Liver (tissue), 9 donors: ENCODE measurements around the gene DEPDC4. TPM values are rescaled to one million over a fixed set of nuclear protein-coding genes. Genes with fewer than 3 reads are reported as not detected.

Experiments used
- DNase-seq: peaks from one replicate; pipeline ENCODE4 v3.0.0-alpha.2; 2017; ENCODE audit warnings: low spot score
- H3K27ac ChIP-seq, 2 donors: one replicate each; pipeline ENCODE4 v1.7.0; 2013; ENCODE audit warnings: inconsistent platforms in 2 of 2, low read length in 2 of 2, control low read depth in 1 of 2, low read depth in 1 of 2, mild to moderate bottlenecking in 1 of 2
- H3K27me3 ChIP-seq, 4 donors: one replicate each; pipeline versions ENCODE4 v1.6.1 to v1.7.0; 2013; ENCODE audit warnings: low read length in 3 of 4, inconsistent platforms in 1 of 4, mild to moderate bottlenecking in 1 of 4, moderate library complexity in 1 of 4; ENCODE audit not compliant: control insufficient read depth in 4 of 4, insufficient read depth in 4 of 4
- H3K36me3 ChIP-seq, 4 donors: one replicate each; pipeline versions ENCODE4 v1.6.1 to v1.7.0; 2013; ENCODE audit warnings: low read length in 3 of 4, mild to moderate bottlenecking in 3 of 4, low read depth in 1 of 4, moderate library complexity in 1 of 4; ENCODE audit not compliant: control insufficient read depth in 4 of 4, insufficient read depth in 3 of 4
- H3K4me1 ChIP-seq, 4 donors: one replicate each; pipeline versions ENCODE4 v1.6.1 to v1.7.0; 2013; ENCODE audit warnings: low read length in 3 of 4, mild to moderate bottlenecking in 3 of 4, moderate library complexity in 1 of 4; ENCODE audit not compliant: control insufficient read depth in 4 of 4, insufficient read depth in 4 of 4
- H3K4me3 ChIP-seq, 3 donors: one replicate each; pipeline versions ENCODE4 v1.6.1 to v1.7.0; 2013; ENCODE audit warnings: low read length in 3 of 3, control low read depth in 1 of 3, low read depth in 1 of 3, mild to moderate bottlenecking in 1 of 3
- H3K9ac ChIP-seq, 2 donors: one replicate each; pipeline ENCODE4 v1.7.0; 2013; ENCODE audit warnings: low read length in 2 of 2, mild to moderate bottlenecking in 2 of 2, moderate library complexity in 2 of 2, control low read depth in 1 of 2, low read depth in 1 of 2
- H3K9me3 ChIP-seq, 4 donors: one replicate each; pipeline versions ENCODE4 v1.6.1 to v1.7.0; 2013; ENCODE audit warnings: low read length in 3 of 4; ENCODE audit not compliant: control insufficient read depth in 4 of 4
- FOXA1 ChIP-seq: IDR thresholded peaks from 2 replicates; pipeline ENCODE4 v1.6.1; 2016; ENCODE audit warnings: antibody characterized with exemption
- HNF4A ChIP-seq, 2 donors: conservative IDR thresholded peaks; 2 replicates each; pipeline ENCODE4 v1.6.1; 2016; ENCODE audit warnings: antibody characterized with exemption in 2 of 2, mild to moderate bottlenecking in 2 of 2
- HNF4G ChIP-seq: IDR thresholded peaks from 2 replicates; pipeline ENCODE4 v1.6.1; 2016; ENCODE audit warnings: antibody characterized with exemption
- JUND ChIP-seq, 2 donors: IDR thresholded peaks; 2 replicates each; pipeline ENCODE4 v1.6.1; 2016; ENCODE audit warnings: antibody characterized with exemption in 2 of 2
- MAX ChIP-seq: IDR thresholded peaks from 2 replicates; pipeline ENCODE4 v1.6.1; 2016; ENCODE audit warnings: antibody characterized with exemption
- NR2F2 ChIP-seq: IDR thresholded peaks from 2 replicates; pipeline ENCODE4 v1.6.1; 2016; ENCODE audit warnings: antibody characterized with exemption
- RAD21 ChIP-seq, 2 donors: IDR thresholded peaks; 2 replicates each; pipeline ENCODE4 v1.6.1; 2016; ENCODE audit warnings: antibody characterized with exemption in 2 of 2, mild to moderate bottlenecking in 2 of 2
- REST ChIP-seq: IDR thresholded peaks from 2 replicates; pipeline ENCODE4 v1.6.1; 2016; ENCODE audit warnings: antibody characterized with exemption, mild to moderate bottlenecking
- RXRA ChIP-seq, 2 donors: IDR thresholded peaks; 2 replicates each; pipeline ENCODE4 v1.6.1; 2017 to 2018; ENCODE audit warnings: antibody characterized with exemption in 2 of 2, mild to moderate bottlenecking in 1 of 2
- SP1 ChIP-seq: IDR thresholded peaks from 2 replicates; pipeline ENCODE4 v1.6.1; 2018; ENCODE audit warnings: antibody characterized with exemption, mild to moderate bottlenecking
- YY1 ChIP-seq: IDR thresholded peaks from 2 replicates; pipeline ENCODE4 v1.6.1; 2016; ENCODE audit warnings: antibody characterized with exemption, mild to moderate bottlenecking
- ZBTB33 ChIP-seq: IDR thresholded peaks from 2 replicates; pipeline ENCODE4 v1.6.1; 2016; ENCODE audit warnings: antibody characterized with exemption
- WGBS: extraction: QIAGEN DNeasy Blood & Tissue Kit; methylation state at CpG from one replicate; pipeline ENCODE4 v1.1.7; 2013; 5-methylcytosine and 5-hydroxymethylcytosine counted together
- polyA plus RNA-seq, 2 donors: library from polyadenylated mRNA; stranded (reverse) in 1 of 2; unstranded in 1 of 2; fragments of 200-250 nt in 1 of 2; fragments of >200 nt in 1 of 2; fragmentation: Nextera tagmentation in 1 of 2; extraction: Ambion mirVana in 1 of 2; gene quantifications; one replicate each; pipeline versions ENCODE4 v1.2.1 to v1.2.3, GENCODE V29; 2013 to 2015
- total RNA-seq, 2 donors: library from RNA; depleted of rRNA; stranded (reverse); fragments of >200 nt; gene quantifications; one replicate each; pipeline ENCODE4 v1.2.3, GENCODE V29; 2014
- donor health status: healthy.
- donor health status: healthy.
- donor health status: healthy.
- donor health status: healthy.
- donor health status: healthy.

Gene DEPDC4
- total and polyA plus RNA-seq, 4 donors: 0.39 to 6.9 (median 1.9) TPM

- no peak for DNase-seq
- TF ChIP-seq HNF4A (conservative IDR thresholded peaks at IDR 0.05) (peak; percentile 28 to 45), RXRA (IDR thresholded peaks at IDR 0.05) (peak in 1 of 2 donors; percentile 32), REST (no peak), JUND (IDR thresholded peaks at IDR 0.05) (no peak), RAD21 (IDR thresholded peaks at IDR 0.05) (no peak), YY1 (peak; percentile 75), MAX (peak; percentile 12), NR2F2 (no peak), ZBTB33 (no peak)
- peak overlapping the region; percentile 28 to 33 for H3K27ac ChIP-seq
- peaks cover 6 to 44% (median 38%) of the 10 kb centered on the region in 4 donors for H3K4me1 ChIP-seq
- H3K27me3 ChIP-seq: no peaks in the 10 kb centered on the region
- H3K4me3 ChIP-seq: peak overlapping the region in 2 of 3 donors; percentile 23 to 27
- H3K9me3 ChIP-seq: no peaks in the 10 kb centered on the region
- H3K36me3 ChIP-seq: peaks cover 4 to 14% (median 6%) of the 10 kb centered on the region in 4 donors
- WGBS: 28% methylated on average over 1 of the region's 1 CpG
- peak overlapping the region in 1 of 2 donors; percentile 61 for H3K9ac ChIP-seq
These were observed 51.7 kb downstream of the DEPDC4 start for GRCh38 chr12:100215209-100215608.

GRCh38 chr12:100214518-100214917 is 52.4 kb downstream of the DEPDC4 start:
- Histone ChIP-seq H3K9me3 (no peaks in the 10 kb centered on the region), H3K4me1 (peaks cover 6 to 42% (median 37%) of the 10 kb centered on the region in 4 donors), H3K27ac (peak overlapping the region in 1 of 2 donors; percentile 28), H3K4me3 (no peak overlapping the region), H3K9ac (no peak overlapping the region), H3K27me3 (no peaks in the 10 kb centered on the region), H3K36me3 (peaks cover 5 to 12% (median 8%) of the 10 kb centered on the region in 4 donors)
- WGBS: 62% methylated on average over 2 of the region's 2 CpGs
- DNase-seq: no peak
- TF ChIP-seq MAX (no peak), HNF4G (no peak), FOXA1 (no peak), HNF4A (conservative IDR thresholded peaks at IDR 0.05) (peak in 1 of 2 donors; percentile 4), SP1 (no peak), YY1 (no peak)
